ENCODE measurements around the gene NADSYN1. TPM values are rescaled to one million over a fixed set of nuclear protein-coding genes. Genes with fewer than 3 reads are reported as not detected.

Gene NADSYN1
- total and polyA plus RNA-seq, 8 donors: 28.0 to 320 (median 65.2) TPM

DNA sequence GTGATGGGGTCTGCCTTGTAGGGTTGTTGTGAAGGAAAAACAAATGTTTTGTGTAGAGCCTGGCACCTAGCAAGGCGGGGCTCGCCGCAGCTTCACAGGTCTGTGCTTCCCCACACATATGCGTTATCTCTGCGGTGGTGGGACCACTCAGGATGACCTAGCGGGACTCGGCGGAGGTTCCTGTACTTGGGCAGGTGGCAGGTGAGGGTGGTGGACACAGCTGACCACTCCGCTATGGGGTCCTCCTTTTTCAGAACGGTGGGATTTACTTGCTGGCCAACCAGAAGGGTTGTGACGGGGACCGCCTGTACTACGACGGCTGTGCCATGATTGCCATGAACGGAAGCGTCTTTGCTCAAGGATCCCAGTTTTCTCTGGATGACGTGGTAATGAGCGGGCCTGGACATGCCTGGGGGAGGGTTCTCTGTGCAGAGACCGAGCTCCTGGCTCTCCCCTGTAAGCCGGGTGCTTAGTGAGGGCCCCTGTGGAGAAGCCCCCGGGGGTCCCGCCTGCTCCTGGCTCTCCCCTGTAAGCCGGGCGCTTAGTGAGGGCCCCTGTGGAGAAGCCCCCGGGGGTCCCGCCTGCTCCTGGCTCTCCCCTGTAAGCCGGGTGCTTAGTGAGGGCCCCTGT is 21.3 kb downstream of the NADSYN1 start:
- TF ChIP-seq POLR2A (IDR thresholded peaks at IDR 0.05): no peak
- Histone ChIP-seq H3K4me1 (no peaks in the 10 kb centered on the region), H3K27me3 (no peaks in the 10 kb centered on the region), H3K4me3 (no peak overlapping the region), H3K27ac (no peak overlapping the region), H3K9me3 (no peaks in the 10 kb centered on the region), H3K36me3 (peaks cover 62 to 85% (median 84%) of the 10 kb centered on the region in 4 donors)
- 94 to 97% (median 96%) methylated on average over 21 to 27 of the region's 27 CpGs for WGBS, 5 donors
- intact Hi-C loops (cut with DNase I; ENCODE audit: low total_unique reads): no loop called here
- DNase-seq: no peak

DNA sequence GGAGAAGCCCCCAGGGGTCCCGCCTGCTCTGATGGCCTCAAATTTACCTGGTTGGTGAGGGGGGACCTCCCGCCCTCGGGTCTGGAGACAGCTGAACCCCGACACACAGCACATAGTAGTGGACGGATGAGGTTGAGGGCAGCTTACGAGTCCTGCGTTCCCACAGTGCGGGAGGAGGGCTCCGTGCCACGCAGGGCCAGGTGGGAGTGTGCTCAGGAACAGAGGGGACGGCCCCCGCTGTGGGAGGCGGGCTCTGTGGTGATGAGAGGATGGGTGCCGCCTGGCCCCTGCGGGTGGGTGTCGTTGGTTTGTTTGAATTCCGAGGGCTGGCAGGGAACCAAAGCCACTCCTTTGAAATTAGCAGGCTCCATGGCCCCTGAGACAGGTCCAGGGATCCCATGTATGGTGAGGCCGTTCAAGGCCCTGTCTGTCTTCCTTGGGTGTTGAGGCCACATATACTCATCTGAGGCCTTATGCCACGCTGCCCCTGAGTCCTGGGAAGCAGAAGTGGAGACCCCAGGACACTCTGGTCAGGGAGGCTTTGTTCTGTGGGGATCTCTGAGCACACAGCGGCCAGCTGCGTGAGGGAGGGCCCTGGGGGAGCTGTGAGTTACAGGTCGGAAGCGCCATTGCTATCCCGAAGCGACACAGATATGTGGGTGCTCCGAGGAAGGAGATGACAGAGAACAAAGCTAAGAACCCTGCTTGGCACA is 21.9 kb downstream of the NADSYN1 start:
- TF ChIP-seq EP300 (IDR thresholded peaks at IDR 0.05): no peak
- TF ChIP-seq POLR2AphosphoS5 (IDR thresholded peaks at IDR 0.05): no peak
- no peak for TF ChIP-seq POLR2A (IDR thresholded peaks at IDR 0.05)
- TF ChIP-seq, protein P1, sequence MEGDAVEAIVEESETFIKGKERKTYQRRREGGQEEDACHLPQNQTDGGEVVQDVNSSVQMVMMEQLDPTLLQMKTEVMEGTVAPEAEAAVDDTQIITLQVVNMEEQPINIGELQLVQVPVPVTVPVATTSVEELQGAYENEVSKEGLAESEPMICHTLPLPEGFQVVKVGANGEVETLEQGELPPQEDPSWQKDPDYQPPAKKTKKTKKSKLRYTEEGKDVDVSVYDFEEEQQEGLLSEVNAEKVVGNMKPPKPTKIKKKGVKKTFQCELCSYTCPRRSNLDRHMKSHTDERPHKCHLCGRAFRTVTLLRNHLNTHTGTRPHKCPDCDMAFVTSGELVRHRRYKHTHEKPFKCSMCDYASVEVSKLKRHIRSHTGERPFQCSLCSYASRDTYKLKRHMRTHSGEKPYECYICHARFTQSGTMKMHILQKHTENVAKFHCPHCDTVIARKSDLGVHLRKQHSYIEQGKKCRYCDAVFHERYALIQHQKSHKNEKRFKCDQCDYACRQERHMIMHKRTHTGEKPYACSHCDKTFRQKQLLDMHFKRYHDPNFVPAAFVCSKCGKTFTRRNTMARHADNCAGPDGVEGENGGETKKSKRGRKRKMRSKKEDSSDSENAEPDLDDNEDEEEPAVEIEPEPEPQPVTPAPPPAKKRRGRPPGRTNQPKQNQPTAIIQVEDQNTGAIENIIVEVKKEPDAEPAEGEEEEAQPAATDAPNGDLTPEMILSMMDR (IDR thresholded peaks at IDR 0.05): no peak
- Histone ChIP-seq H3K27me3 (no peaks in the 10 kb centered on the region), H3K4me1 (no peaks in the 10 kb centered on the region), H3K4me3 (no peak overlapping the region), H3K9me3 (no peaks in the 10 kb centered on the region), H3K27ac (no peak overlapping the region), H3K36me3 (peaks cover 67 to 92% (median 91%) of the 10 kb centered on the region in 4 donors)
- intact Hi-C loops (cut with DNase I; ENCODE audit: low total_unique reads): no loop called here
- WGBS, 5 donors: 88 to 93% (median 89%) methylated on average over 18 to 26 of the region's 26 CpGs
- no peak for DNase-seq

DNA sequence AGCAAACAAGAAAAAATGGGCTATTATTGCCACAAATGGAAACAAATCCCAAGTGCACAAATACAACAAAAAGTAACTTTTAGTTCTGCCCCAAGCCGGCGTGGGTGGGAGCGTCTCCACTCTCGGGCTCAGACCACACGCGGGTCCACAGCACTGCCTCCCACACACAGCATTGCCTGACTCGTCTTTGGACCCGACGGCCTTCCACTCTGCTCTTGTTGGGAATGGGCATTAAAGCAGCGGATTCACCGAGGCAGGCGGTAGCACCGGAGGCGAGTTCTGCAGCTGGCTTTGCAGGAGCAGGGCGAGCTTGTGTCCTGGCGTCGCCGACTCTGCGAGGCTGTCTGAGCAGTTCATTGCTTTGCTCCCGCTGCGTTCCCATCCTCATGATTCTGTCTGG is 23.0 kb downstream of the NADSYN1 start:
- no peak for DNase-seq
- no peaks in the 10 kb centered on the region for H3K9me3 ChIP-seq
- no peak overlapping the region for H3K27ac ChIP-seq
- H3K27me3 ChIP-seq: no peaks in the 10 kb centered on the region
- H3K4me3 ChIP-seq: no peak overlapping the region
- WGBS, 5 donors: 95 to 98% (median 97%) methylated on average over 20 to 21 of the region's 21 CpGs
- H3K4me1 ChIP-seq: peaks cover 0 to 9% (median 2%) of the 10 kb centered on the region in 4 donors
- intact Hi-C loops (cut with DNase I; ENCODE audit: low total_unique reads): no loop called here
- TF ChIP-seq EP300 (IDR thresholded peaks at IDR 0.05) (no peak), POLR2A (IDR thresholded peaks at IDR 0.05) (no peak), POLR2AphosphoS5 (IDR thresholded peaks at IDR 0.05) (no peak)
- TF ChIP-seq, protein P1 (IDR thresholded peaks at IDR 0.05): no peak
- H3K36me3 ChIP-seq: peaks cover 77 to 100% (median 99%) of the 10 kb centered on the region in 4 donors

DNA sequence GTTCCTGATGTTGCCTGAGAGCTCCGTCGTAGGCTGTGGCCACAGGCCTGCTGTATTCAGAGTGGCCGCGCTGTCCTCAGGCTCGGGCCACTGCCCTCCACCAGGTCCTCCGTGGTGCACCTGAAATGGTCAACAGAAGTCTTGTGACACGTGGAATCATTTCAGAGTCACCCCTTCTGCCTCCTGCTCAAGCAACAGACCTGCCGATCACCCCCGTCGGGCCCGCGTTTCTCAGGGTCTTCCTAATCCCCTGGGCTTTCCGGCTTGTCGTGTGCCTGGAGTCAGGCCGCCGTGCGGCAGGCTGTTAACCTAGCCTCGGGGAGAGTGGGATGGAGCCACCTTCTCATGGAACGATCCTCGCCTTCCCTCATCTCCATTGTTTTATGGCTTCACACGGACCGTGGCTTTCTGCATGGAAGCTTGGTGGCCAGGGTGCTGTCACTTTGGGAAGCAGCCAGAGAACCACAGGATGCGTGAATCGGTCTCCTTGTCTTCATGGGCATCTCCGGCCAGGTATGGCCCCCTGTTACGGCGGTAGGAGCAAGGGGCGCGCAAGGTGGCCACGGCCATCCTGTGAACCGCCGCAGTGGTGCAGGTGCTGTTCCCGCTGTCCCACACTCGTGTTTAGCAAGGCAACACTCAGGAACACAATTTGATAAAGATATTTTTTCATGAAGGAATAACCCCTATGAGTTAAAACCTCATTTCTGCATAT is 24.1 kb downstream of the NADSYN1 start:
- H3K27me3 ChIP-seq: no peaks in the 10 kb centered on the region
- TF ChIP-seq, protein P1 (IDR thresholded peaks at IDR 0.05): no peak
- TF ChIP-seq POLR2AphosphoS5 (IDR thresholded peaks at IDR 0.05) (no peak), POLR2A (IDR thresholded peaks at IDR 0.05) (no peak), EP300 (IDR thresholded peaks at IDR 0.05) (no peak)
- DNase-seq: no peak
- 88 to 93% (median 92%) methylated on average over 29 to 34 of the region's 34 CpGs for WGBS, 5 donors
- peaks cover 0 to 10% (median 2%) of the 10 kb centered on the region in 4 donors for H3K4me1 ChIP-seq
- intact Hi-C loops (cut with DNase I; ENCODE audit: low total_unique reads): no loop called here
- peaks cover 76 to 100% (median 100%) of the 10 kb centered on the region in 4 donors for H3K36me3 ChIP-seq
- H3K9me3 ChIP-seq: no peaks in the 10 kb centered on the region
- no peak overlapping the region for H3K4me3 ChIP-seq
- no peak overlapping the region for H3K27ac ChIP-seq

All from stomach (tissue), 9 donors.